Trophoblast cell (in vitro differentiated cells and primary cell): ENCODE data around the gene ARIH2.
A peak's percentile ranks its signal among the peaks of the same experiment; 100 is the strongest.

Experiments used
- DNase-seq, 2 donors: peaks; one replicate each; pipeline ENCODE4 v3.0.0-alpha.2; 2016
- H2AFZ ChIP-seq: 2 replicates; pipeline ENCODE4 v1.6.1; 2013; ENCODE audit warnings: low read length, moderate library complexity, mild to moderate bottlenecking; ENCODE audit not compliant: insufficient read depth, poor library complexity
- H2AK5ac ChIP-seq: 2 replicates; pipeline ENCODE4 v1.6.1; 2013; ENCODE audit warnings: mild to moderate bottlenecking, low read length
- H2BK120ac ChIP-seq: 2 replicates; pipeline ENCODE4 v1.6.1; 2013; ENCODE audit warnings: low read length, mild to moderate bottlenecking, moderate library complexity; ENCODE audit not compliant: insufficient read depth, poor library complexity
- H2BK12ac ChIP-seq: 2 replicates; pipeline ENCODE4 v1.6.1; 2013; ENCODE audit warnings: mild to moderate bottlenecking, low read length, moderate library complexity
- H2BK5ac ChIP-seq: 2 replicates; pipeline ENCODE4 v1.6.1; 2013; ENCODE audit warnings: low read length, low read depth, moderate library complexity, mild to moderate bottlenecking; ENCODE audit not compliant: poor library complexity
- H3K14ac ChIP-seq: 2 replicates; pipeline ENCODE4 v1.6.1; 2013; ENCODE audit warnings: mild to moderate bottlenecking, low read length
- H3K18ac ChIP-seq: 2 replicates; pipeline ENCODE4 v1.6.1; 2013; ENCODE audit warnings: mild to moderate bottlenecking, low read length
- H3K23ac ChIP-seq: 2 replicates; pipeline ENCODE4 v1.6.1; 2013; ENCODE audit warnings: low read length
- H3K27ac ChIP-seq: 2 replicates; pipeline ENCODE4 v1.5.1; 2013; ENCODE audit warnings: low read depth, mild to moderate bottlenecking, inconsistent platforms, low read length, moderate library complexity
- H3K27me3 ChIP-seq: 2 replicates; pipeline ENCODE4 v1.6.1; 2013; ENCODE audit warnings: inconsistent platforms, mild to moderate bottlenecking, low read length, moderate library complexity; ENCODE audit not compliant: insufficient read depth
- H3K36me3 ChIP-seq, 2 experiments: 1 replicate in 1 of 2; 2 replicates in 1 of 2; pipeline ENCODE4 v1.6.1; 2013; ENCODE audit warnings: low read length in 2 of 2, mild to moderate bottlenecking in 2 of 2, moderate library complexity in 1 of 2; ENCODE audit not compliant: insufficient read depth in 2 of 2, control insufficient read depth in 1 of 2
- H3K4ac ChIP-seq: 2 replicates; pipeline ENCODE4 v1.6.1; 2013; ENCODE audit warnings: low read depth, mild to moderate bottlenecking, low read length, moderate library complexity
- H3K4me1 ChIP-seq, 2 experiments: 1 replicate in 1 of 2; 2 replicates in 1 of 2; pipeline ENCODE4 v1.6.1; 2013; ENCODE audit warnings: low read length in 2 of 2, mild to moderate bottlenecking in 2 of 2, moderate library complexity in 1 of 2; ENCODE audit not compliant: insufficient read depth in 2 of 2, control insufficient read depth in 1 of 2
- H3K4me2 ChIP-seq: 2 replicates; pipeline ENCODE4 v1.6.1; 2013; ENCODE audit warnings: inconsistent platforms, mild to moderate bottlenecking, low read length, moderate library complexity
- H3K4me3 ChIP-seq: 2 replicates; pipeline ENCODE4 v1.5.1; 2013; ENCODE audit warnings: mild to moderate bottlenecking, low read depth, low read length, inconsistent platforms
- H3K79me1 ChIP-seq: one replicate; pipeline ENCODE4 v1.6.1; 2013; ENCODE audit warnings: low read length
- H3K79me2 ChIP-seq: 2 replicates; pipeline ENCODE4 v1.6.1; 2013; ENCODE audit warnings: low read length, mild to moderate bottlenecking; ENCODE audit not compliant: control insufficient read depth, insufficient read depth, poor library complexity
- H3K9ac ChIP-seq: 2 replicates; pipeline ENCODE4 v1.6.1; 2013; ENCODE audit warnings: mild to moderate bottlenecking, low read length
- H3K9me3 ChIP-seq: 2 replicates; pipeline ENCODE4 v1.6.1; 2013; ENCODE audit warnings: low read depth, mild to moderate bottlenecking, control low read depth, inconsistent platforms, low read length; ENCODE audit not compliant: insufficient read depth
- H4K12ac ChIP-seq: 2 replicates; pipeline ENCODE4 v1.6.1; 2013; ENCODE audit warnings: low read depth, mild to moderate bottlenecking, low read length, moderate library complexity
- H4K8ac ChIP-seq: 2 replicates; pipeline ENCODE4 v1.6.1; 2013; ENCODE audit warnings: low read depth, mild to moderate bottlenecking, low read length, moderate library complexity
- H4K91ac ChIP-seq: one replicate; pipeline ENCODE4 v1.6.1; 2013; ENCODE audit warnings: low read depth, mild to moderate bottlenecking, low read length, moderate library complexity
- WGBS: extraction: QIAGEN DNeasy Blood & Tissue Kit; methylation state at CpG from one replicate; pipeline ENCODE4 v1.1.7; 2013; ENCODE audit warnings: missing lambda C conversion rate; ENCODE audit not compliant: insufficient read length, insufficient coverage; ENCODE audit errors: extremely low coverage; 5-methylcytosine and 5-hydroxymethylcytosine counted together

Gene ARIH2

DNA sequence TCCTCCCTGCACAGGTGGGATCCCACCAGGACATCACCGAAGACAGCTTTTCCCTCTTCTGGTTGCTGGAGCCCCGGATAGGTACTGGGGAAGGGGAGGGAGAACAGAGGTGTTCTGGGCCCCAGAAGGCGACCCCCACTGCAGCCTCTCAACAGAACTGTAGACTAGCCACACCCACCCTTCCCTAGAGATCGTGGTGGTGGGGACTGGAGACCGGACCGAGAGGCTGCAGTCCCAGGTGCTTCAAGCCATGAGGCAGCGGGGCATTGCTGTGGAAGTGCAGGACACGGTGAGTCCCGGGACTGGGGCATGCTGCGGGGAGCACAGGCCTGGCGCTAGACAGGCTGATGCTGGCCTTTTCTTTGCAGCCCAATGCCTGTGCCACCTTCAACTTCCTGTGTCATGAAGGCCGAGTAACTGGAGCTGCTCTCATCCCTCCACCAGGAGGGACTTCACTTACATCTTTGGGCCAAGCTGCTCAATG, 104.1 kb downstream of the ARIH2 start:
- Histone ChIP-seq H3K4me1 (peaks cover 11 to 17% of the 10 kb centered on the region in 2 experiments), H3K27ac (peak overlapping the region; percentile 99), H2BK12ac (no peak overlapping the region), H3K18ac (peak overlapping the region; percentile 97), H4K91ac (peak overlapping the region; percentile 93), H3K79me1 (peaks cover 25% of the 10 kb centered on the region), H2AK5ac (peak overlapping the region; percentile 78), H3K9ac (peak overlapping the region; percentile 95), H2AFZ (peak overlapping the region; percentile 80), H4K12ac (no peak overlapping the region), H3K4me2 (peak overlapping the region; percentile 96), H4K8ac (peak overlapping the region; percentile 97), H3K14ac (peak overlapping the region; percentile 92), H3K36me3 (peaks cover 38 to 45% of the 10 kb centered on the region in 2 experiments), H2BK120ac (no peak overlapping the region), H3K79me2 (peaks cover 21% of the 10 kb centered on the region), H3K9me3 (peaks cover 4% of the 10 kb centered on the region), H3K27me3 (no peaks in the 10 kb centered on the region), H3K23ac (no peak overlapping the region), H2BK5ac (peak overlapping the region; percentile 95), H3K4ac (peak overlapping the region; percentile 84), H3K4me3 (peak overlapping the region; percentile 89)
- WGBS: no CpG with 5 or more reads among the region's 12 CpGs
- DNase-seq: no peak

DNA sequence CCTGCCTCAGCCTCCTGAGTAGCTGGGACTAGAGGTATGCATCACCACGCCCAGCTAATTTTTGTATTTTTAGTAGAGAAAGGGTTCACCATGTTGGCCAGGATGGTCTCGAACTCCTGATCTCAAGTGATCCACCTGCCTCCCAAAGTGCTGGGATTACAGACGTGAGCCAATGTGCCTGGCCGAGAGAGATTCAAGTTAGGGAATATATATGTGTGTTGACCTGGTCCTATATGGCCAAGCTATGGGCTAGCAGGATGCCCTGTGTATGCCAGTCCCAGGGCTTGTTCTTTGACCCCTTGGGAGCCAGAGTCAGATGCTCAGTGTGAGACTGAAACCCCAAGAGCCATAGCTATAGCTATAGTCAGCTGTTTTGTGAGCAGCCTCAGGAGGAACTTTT, 105.1 kb downstream of the ARIH2 start:
- Histone ChIP-seq H2AK5ac (no peak overlapping the region), H3K9ac (no peak overlapping the region), H3K36me3 (peaks cover 46 to 47% of the 10 kb centered on the region in 2 experiments), H2AFZ (no peak overlapping the region), H4K91ac (no peak overlapping the region), H3K14ac (no peak overlapping the region), H3K4me3 (no peak overlapping the region), H3K27ac (no peak overlapping the region), H3K23ac (no peak overlapping the region), H2BK120ac (no peak overlapping the region), H2BK5ac (no peak overlapping the region), H3K18ac (no peak overlapping the region), H3K4me1 (peaks cover 19 to 24% of the 10 kb centered on the region in 2 experiments), H3K27me3 (no peaks in the 10 kb centered on the region), H3K79me2 (peaks cover 21% of the 10 kb centered on the region), H3K79me1 (peaks cover 19% of the 10 kb centered on the region), H2BK12ac (no peak overlapping the region), H3K9me3 (peaks cover 4% of the 10 kb centered on the region), H4K8ac (no peak overlapping the region), H3K4ac (no peak overlapping the region), H3K4me2 (no peak overlapping the region), H4K12ac (no peak overlapping the region)
- DNase-seq: no peak
- WGBS: no CpG with 5 or more reads among the region's 4 CpGs

DNA sequence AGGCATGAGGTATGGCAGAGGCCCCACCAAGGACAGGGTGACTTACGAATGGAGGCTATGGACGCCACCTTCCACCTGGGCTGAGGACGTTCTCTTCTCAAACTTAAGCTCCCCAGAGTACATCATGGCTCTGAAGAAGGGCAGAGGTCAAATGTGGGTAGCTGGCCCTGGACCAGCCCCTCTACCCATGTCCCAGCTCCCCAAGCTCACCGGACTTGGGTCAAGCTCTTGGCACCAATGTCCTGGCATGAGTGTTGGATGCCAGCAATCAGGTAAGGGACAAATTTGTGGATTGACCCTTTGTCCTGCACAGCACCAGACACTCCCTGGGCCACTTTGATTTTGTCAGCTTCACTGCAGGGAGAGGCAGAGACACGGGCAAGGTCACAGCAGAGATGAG, 105.8 kb downstream of the ARIH2 start:
- Histone ChIP-seq H2BK5ac (no peak overlapping the region), H3K18ac (no peak overlapping the region), H3K4me3 (no peak overlapping the region), H4K8ac (no peak overlapping the region), H3K4me2 (no peak overlapping the region), H3K23ac (no peak overlapping the region), H4K12ac (no peak overlapping the region), H3K14ac (no peak overlapping the region), H4K91ac (no peak overlapping the region), H2AK5ac (no peak overlapping the region), H3K27ac (no peak overlapping the region), H2BK12ac (no peak overlapping the region), H3K79me1 (peaks cover 22% of the 10 kb centered on the region), H2BK120ac (no peak overlapping the region), H2AFZ (no peak overlapping the region), H3K27me3 (no peaks in the 10 kb centered on the region), H3K9me3 (peaks cover 4% of the 10 kb centered on the region), H3K9ac (no peak overlapping the region), H3K4ac (no peak overlapping the region), H3K4me1 (peaks cover 20 to 26% of the 10 kb centered on the region in 2 experiments), H3K79me2 (peaks cover 26% of the 10 kb centered on the region), H3K36me3 (peaks cover 46 to 47% of the 10 kb centered on the region in 2 experiments)
- no peak for DNase-seq
- no CpG with 5 or more reads among the region's 5 CpGs for WGBS

DNA sequence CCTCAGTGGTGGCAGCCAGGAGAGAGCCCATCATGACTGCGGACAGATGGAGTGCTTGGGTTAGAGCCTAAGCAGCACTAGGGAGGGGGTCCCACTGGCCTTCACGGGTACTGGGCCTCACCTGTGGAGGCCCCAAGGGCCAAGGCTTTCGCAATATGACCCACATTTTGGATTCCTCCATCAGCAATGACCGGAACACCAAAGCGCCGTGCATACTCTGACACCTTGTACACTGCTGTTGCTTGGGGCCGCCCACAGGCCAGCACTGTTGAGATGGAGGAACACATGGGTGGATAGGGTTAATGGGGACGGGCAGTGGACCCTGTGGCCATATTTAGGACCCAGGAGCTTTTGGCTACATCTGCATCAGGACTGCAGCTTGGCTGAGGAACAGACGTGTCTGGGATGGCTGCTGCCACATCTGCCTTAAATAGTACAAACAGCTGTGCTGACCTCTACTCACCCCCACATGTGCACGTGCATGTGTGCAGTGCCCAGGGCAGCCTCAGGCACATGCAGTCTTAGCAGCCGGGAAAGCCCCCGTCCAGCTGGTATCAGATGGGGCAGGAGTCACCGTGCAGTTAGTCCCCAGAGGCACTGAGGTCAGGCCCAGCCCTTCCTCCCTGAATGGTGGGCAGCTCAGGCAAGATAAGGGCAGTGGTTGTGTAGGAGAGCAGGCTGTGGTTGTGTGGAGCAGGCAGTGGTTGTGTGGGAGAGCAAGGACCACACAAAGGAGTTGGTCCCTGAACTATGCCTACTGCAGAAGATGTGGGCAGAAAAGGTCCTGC, 106.6 kb downstream of the ARIH2 start:
- no peak overlapping the region for H2AFZ ChIP-seq

More for the DNA sequence above, 106.6 kb downstream of the ARIH2 start:
- Histone ChIP-seq H3K18ac (no peak overlapping the region), H3K4me1 (peaks cover 20 to 22% of the 10 kb centered on the region in 2 experiments), H3K36me3 (peaks cover 47 to 49% of the 10 kb centered on the region in 2 experiments), H2AK5ac (no peak overlapping the region), H3K4me2 (no peak overlapping the region), H3K4ac (no peak overlapping the region), H3K27me3 (no peaks in the 10 kb centered on the region), H3K4me3 (no peak overlapping the region), H3K79me2 (peaks cover 26% of the 10 kb centered on the region), H2BK120ac (no peak overlapping the region), H4K91ac (no peak overlapping the region), H3K14ac (no peak overlapping the region), H3K27ac (no peak overlapping the region), H3K9ac (no peak overlapping the region), H4K12ac (no peak overlapping the region), H4K8ac (no peak overlapping the region), H3K23ac (no peak overlapping the region), H3K79me1 (peaks cover 22% of the 10 kb centered on the region), H3K9me3 (peaks cover 4% of the 10 kb centered on the region), H2BK12ac (no peak overlapping the region), H2BK5ac (no peak overlapping the region)
- no CpG with 5 or more reads among the region's 13 CpGs for WGBS
- DNase-seq: no peak
